HL-60 (cell line): Measurements from ENCODE around the gene HYOU1.

Experiments used
- GABPA ChIP-seq: IDR thresholded peaks from 2 replicates; pipeline ENCODE4 v1.6.1; 2012; ENCODE audit warnings: low read depth
- POLR2AphosphoS5 ChIP-seq: IDR thresholded peaks from 2 replicates; pipeline ENCODE4 v1.6.1; 2012; ENCODE audit warnings: low read depth
- REST ChIP-seq: IDR thresholded peaks from 2 replicates; pipeline ENCODE4 v1.6.1; 2012; ENCODE audit warnings: low read depth; ENCODE audit not compliant: insufficient replicate concordance
- SPI1 ChIP-seq: IDR thresholded peaks from 2 replicates; pipeline ENCODE4 v1.6.1; 2012; ENCODE audit warnings: low read depth, mild to moderate bottlenecking, borderline replicate concordance
- TF ChIP-seq, protein P1 (sequence below): IDR thresholded peaks from one replicate; pipeline ENCODE4 v1.5.1; 2011; ENCODE audit warnings: low read length, control low read depth, inconsistent platforms; ENCODE audit not compliant: insufficient read depth

- TF ChIP-seq, protein P1, sequence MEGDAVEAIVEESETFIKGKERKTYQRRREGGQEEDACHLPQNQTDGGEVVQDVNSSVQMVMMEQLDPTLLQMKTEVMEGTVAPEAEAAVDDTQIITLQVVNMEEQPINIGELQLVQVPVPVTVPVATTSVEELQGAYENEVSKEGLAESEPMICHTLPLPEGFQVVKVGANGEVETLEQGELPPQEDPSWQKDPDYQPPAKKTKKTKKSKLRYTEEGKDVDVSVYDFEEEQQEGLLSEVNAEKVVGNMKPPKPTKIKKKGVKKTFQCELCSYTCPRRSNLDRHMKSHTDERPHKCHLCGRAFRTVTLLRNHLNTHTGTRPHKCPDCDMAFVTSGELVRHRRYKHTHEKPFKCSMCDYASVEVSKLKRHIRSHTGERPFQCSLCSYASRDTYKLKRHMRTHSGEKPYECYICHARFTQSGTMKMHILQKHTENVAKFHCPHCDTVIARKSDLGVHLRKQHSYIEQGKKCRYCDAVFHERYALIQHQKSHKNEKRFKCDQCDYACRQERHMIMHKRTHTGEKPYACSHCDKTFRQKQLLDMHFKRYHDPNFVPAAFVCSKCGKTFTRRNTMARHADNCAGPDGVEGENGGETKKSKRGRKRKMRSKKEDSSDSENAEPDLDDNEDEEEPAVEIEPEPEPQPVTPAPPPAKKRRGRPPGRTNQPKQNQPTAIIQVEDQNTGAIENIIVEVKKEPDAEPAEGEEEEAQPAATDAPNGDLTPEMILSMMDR = no peak
- TF ChIP-seq POLR2AphosphoS5 = no peak
- TF ChIP-seq REST = no peak
- no peak for TF ChIP-seq GABPA
- TF ChIP-seq SPI1 = no peak
Observed at GRCh38 chr11:119011476-119012053, 45.4 kb downstream of the HYOU1 start.
